GM19395 (cell line): Measurements from ENCODE around the gene FRAS1.
A peak's percentile ranks its signal among the peaks of the same experiment; 100 is the strongest.

Experiments
- ATAC-seq: cut with Tn5 transposase; IDR thresholded peaks from one replicate; pipeline ENCODE4 v1.9.1; 2021; ENCODE audit warnings: mild to moderate bottlenecking, moderate library complexity; ENCODE audit not compliant: unreplicated experiment

Gene FRAS1

GRCh38 chr4:78567500-78568060, 510.5 kb downstream of the FRAS1 start:
- no peak for ATAC-seq

- peak; percentile 72 for ATAC-seq
Measured at GRCh38 chr4:78568640-78569305, 511.6 kb downstream of the FRAS1 start.

- no peak for ATAC-seq
Measured at GRCh38 chr4:78569306-78569821, 512.2 kb downstream of the FRAS1 start.

GRCh38 chr4:78570117-78570516, 513.0 kb downstream of the FRAS1 start:
- ATAC-seq = no peak

- no peak for ATAC-seq
Measured at GRCh38 chr4:78571804-78572203, 514.7 kb downstream of the FRAS1 start.

GRCh38 chr4:78578674-78579425, 521.7 kb downstream of the FRAS1 start:
- no peak for ATAC-seq

GRCh38 chr4:78581618-78582017, 524.5 kb downstream of the FRAS1 start:
- no peak for ATAC-seq

GRCh38 chr4:78584863-78585547, 527.9 kb downstream of the FRAS1 start:
- no peak for ATAC-seq

GRCh38 chr4:78585633-78586032, 528.5 kb downstream of the FRAS1 start:
- ATAC-seq = no peak

GRCh38 chr4:78588894-78589545, 531.9 kb downstream of the FRAS1 start:
- no peak for ATAC-seq

GRCh38 chr4:78591404-78591803, 534.3 kb downstream of the FRAS1 start:
- no peak for ATAC-seq

- peak; percentile 67 for ATAC-seq
Measured at GRCh38 chr4:78592088-78592783, 535.1 kb downstream of the FRAS1 start.
